Eye (tissue), 1 donor: ENCODE measurements around the gene SEMA3D.
A peak's percentile ranks its signal among the peaks of the same experiment; 100 is the strongest.

ENCODE experiments used
- DNase-seq: peaks from one replicate; pipeline ENCODE4 v3.0.0-alpha.2; 2015

SEMA3D gene

DNA sequence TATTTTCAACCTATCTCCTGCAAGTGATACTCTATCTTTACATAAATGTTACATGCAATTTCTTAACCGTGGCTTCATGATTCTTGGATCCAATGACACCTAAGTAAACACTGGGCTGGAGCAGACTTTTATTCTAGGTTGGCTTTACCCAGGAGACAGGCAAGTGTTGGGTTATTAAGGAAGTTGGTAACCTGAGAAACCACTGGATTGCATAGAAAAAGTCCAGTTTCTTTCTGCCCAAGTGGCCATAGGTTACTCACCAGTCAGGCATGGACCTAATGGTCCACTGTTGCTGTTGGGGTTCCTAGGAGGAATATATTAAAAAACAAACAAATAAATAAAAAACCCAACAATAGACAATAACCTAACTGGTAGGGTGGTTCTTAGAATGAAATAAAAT is 112.8 kb downstream of the SEMA3D start:
- DNase-seq: no peak

DNA sequence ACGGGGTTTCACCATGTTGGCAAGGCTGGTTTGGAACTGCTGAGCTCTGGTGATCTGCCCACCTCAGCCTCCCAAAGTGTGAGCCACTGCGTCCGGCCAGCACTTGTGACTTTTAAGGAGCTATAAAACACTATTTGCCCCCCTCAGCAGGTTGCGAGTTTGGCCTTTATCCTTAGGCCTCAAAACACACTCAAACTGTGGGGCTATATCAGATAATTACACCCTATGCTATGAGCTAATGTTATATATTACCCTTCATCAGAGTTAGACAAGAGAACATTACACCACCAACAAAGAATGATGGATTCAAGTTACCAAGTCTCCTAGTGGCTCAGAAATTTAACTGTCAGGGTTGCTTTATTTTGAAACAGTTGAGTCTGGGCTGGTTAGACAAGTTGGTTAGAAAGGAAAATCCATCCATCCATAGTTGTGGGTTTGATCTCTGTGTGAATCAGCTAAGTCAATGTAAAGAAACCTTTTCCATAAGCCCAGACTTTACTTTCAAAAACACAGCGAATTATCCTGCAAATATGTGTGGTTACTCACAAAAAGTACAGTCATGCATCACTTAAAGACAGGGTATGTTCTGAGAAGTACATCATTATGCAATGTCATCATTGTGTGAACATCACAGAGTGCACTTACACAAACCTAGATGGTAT is 115.8 kb downstream of the SEMA3D start:
- DNase-seq: no peak

DNA sequence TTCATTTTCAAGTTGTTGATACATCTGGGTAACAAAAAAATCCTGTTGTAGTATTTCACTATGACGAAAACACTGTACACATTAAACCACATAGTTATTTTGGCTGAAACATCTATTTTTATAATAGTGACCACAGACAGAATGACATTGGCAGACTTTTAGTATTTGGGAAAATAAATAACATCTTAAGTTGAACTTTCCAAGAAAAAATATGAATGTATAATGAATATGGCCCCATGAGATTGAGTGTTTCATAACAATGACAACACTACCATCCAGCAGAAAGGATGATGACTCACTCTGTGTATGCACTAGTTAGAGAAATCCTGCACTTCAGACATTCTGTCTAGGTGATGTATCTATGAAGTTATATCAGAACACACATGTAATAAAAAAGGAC is 118.1 kb downstream of the SEMA3D start:
- no peak for DNase-seq

DNA sequence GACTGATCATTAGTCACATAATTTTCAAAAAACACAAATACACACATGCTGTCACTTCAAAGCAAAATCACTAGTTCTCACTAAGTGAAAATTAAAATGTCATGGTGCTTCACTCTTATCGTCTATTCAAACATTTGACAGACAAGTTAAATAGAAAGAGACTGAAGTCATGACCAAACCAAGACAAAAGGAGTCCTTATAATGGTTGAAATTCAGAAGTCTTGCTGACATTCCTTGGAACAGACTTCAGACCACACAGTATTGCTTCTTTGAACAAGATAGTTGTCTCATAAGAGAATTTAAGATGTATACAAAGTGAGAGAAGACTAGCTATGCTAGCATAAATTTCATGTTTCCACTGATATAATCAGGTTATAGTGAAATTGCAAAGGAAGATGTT is 119.5 kb downstream of the SEMA3D start:
- DNase-seq: peak; percentile 60

DNA sequence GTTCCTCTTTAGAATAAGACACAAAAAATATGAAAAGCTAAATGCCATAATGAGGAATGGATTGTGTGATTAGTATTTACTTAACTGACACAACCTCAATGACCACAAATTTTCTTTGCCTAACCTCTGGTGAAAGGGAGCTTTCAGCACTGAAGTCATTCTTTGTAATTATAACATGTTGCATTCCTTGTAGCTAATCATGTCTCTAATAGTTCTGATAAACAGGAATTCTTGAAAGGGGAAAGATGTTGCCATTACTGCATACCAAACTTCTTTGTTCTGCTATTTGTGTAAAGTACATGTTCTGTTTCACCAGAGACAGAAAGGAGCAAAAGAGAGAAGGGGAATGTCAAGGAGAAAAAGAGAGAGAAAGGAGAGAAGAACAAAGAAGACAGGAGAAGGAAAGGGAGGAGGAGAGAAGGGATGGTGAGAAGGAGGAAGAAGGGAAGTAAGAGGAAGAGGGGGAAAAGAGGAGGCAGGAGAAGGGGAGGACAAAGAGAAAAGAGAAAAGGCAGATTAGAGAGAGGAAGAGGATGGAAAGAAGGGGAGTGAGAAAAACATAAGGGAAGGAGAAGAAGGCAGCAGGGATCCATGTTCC is 120.9 kb downstream of the SEMA3D start:
- peak; percentile 48 for DNase-seq

DNA sequence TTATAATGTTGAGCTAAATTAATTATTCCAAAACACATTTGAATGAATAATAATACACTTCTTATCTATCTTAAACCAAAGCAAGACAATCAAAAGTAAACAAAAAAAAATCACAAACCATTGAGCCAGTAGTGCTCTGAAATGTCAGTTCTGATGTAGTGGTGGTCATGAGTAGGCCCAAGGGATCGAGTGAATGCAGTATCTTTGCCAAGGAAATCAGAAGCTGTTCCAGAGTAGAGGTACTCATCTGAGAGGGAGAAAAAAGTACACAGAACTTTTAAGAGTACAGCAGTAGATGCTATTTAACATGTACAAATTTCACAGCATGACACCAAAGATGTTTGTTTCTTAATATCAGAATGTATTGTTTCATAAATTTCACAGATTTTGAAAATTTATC is 121.5 kb downstream of the SEMA3D start:
- peak; percentile 51 for DNase-seq

DNA sequence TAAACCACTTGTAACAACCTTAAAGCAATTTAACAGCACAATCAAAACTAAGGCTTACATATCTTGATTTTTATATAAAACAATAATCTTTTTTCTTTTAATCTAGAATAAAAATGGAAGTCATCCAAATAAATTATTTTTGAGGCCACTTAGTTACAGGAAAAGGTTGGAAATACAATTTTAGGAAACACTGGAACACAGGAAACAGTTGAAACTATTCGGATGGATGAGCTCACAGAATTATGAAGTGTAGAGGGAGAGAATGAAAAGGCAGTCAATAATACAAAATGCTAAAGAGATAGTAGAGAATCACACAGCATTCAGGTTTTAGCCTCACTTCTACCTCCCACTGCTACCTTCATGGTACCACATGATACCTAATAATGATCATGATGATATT is 124.2 kb downstream of the SEMA3D start:
- no peak for DNase-seq

DNA sequence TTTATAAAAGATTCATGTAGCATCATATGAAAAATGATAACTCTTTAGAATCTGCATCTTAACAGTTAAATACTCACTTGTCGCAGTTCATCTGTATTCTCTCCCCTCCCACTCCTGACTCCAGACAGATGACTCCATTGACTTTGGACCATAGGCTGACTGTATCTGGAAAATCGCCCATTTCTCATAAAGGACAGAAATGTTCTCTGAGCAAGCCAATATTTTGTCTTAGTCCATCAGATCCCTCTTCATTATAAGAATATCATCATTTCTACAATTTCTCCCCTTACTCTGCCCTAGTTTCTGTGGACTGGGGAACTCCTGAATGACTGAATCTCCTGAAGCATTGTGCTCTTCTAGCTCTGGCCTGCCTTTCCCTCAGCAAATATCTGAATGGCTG is 125.4 kb downstream of the SEMA3D start:
- DNase-seq: no peak

DNA sequence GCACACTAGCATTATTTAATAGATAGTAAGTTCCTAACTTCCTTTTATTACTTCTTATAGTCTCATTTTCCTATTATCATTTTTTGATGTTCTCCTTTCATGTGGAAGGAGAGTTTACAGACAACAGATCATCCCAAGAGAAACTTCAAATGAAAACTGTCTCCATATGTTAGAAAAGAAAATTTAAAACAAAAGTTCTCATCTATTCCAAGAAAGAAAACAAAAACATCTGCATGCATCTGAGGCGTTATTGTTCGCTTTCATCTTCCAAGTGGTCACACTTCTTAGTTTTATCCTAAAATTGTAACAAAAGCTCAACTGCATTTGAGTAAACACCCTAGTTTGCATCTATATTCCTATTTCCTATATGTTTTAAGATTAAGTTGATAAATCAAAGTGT is 126.2 kb downstream of the SEMA3D start:
- no peak for DNase-seq

DNA sequence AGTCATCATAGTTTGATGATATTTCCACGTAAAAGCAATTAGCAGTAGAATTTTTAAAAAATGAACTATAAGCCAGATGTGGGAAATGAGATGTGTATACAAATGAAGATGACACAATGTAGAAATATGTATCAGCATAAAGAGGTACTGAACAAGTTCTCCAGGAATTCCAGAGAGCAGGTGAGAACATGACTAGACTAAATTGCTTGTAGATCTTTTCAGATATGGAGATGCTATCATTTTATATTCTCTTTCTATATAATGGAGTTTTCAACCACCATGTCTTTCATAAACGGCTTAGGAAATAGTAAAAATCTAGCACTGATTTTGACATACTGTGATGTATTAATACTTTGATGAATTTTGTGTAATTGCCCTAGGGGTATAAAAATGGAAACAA is 130.9 kb downstream of the SEMA3D start:
- no peak for DNase-seq

DNA sequence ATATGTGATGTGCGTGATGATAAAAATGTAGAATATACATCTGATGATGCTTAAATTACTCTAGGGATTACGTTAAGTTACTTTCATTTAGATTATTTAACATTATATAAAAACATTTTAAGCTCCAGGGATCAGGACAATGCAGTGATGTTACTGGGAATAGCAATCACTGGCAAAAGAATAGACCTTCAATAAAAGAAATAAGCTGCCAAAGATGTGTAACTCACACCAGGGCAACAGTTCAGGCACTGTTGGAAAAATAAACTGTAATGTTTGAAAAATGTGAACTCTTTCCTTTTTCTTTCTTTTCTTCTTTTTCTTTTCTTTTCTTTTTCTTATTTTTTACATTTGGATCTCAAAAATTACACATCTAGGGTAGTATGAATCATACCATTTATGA is 131.7 kb downstream of the SEMA3D start:
- no peak for DNase-seq

DNA sequence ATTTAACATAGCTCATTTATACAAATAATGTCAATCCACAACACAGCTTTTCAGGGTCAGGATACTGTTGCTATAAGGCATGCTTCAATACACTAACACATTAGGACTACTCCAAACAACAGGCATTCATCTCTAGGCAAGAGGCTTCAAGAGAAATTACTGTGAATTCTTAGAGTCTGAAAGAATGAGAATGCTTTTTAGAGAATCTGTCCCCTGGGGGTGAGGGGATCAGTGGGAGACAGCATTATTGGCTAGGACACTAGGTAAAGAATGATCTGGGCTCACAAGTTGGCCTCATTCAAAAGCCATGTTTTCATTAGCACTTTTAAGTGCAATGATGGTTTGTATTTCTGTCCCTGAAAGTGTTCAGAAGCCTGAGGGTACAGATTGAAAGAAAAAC is 132.6 kb downstream of the SEMA3D start:
- DNase-seq: peak; percentile 81

DNA sequence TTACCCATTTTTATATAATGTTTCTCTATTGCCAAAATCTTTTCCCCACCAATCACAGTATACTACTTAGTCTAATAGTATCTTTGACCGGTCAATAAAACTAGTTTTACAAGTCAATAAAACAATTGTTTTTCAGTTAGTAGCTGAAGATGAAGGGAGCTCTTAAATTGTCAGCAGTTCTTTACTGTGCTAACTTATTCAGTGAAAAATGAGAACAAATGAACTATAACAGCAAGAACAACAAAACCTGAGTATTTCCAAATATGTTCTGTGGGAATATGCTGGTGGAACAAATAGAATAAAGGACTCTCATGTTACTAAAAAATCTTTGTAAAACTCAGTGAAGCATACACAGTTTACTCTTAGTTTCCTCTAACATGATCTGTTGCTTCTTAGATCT is 134.0 kb downstream of the SEMA3D start:
- no peak for DNase-seq

DNA sequence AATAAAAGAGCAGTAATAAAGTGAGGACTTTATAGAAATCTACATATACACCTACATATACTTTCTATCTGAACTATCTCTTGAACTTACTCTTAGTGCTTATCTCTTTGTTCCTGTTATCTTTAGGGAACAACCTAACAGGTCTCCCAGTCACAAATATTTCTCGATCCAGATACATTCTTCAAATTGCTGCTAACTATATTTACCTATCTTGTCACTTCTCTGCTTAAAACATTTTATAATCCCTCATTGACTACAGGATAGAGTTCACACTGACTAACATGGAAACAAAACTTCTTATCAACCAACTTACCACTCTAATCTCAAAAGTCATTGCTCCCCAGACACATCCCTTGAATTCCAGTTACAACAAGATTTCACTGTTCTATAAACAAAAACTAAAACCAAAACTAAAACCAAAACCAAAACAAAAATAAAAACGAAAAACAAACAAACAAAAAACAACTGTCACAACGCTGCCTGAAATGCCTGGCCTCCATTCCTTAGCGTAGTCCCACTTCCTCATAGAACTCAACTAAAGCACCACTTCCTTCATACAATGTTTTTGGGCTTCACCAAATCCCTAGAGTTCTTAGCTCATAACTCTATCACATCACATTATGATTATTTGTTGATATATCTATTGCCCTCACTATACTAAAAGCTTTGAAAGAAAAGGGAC is 134.7 kb downstream of the SEMA3D start:
- no peak for DNase-seq

DNA sequence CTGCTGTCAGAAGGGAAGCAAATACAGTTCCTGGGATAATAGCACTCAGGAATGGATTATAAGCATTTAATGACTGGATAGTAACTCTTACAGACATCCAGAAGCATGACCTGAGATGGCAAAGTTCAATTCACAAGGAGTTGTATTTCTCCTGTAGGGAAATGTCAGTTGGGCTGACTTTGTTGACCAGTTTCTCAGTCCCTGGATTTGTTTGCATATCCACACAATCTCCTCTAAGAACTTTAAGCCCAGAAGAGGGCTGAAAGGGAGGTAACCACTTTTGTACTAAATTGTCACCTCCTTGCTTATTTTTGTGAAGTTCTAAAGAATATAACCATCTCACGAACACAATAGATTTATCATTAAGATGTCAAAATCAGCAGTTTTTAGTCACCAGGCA is 140.3 kb downstream of the SEMA3D start:
- no peak for DNase-seq

DNA sequence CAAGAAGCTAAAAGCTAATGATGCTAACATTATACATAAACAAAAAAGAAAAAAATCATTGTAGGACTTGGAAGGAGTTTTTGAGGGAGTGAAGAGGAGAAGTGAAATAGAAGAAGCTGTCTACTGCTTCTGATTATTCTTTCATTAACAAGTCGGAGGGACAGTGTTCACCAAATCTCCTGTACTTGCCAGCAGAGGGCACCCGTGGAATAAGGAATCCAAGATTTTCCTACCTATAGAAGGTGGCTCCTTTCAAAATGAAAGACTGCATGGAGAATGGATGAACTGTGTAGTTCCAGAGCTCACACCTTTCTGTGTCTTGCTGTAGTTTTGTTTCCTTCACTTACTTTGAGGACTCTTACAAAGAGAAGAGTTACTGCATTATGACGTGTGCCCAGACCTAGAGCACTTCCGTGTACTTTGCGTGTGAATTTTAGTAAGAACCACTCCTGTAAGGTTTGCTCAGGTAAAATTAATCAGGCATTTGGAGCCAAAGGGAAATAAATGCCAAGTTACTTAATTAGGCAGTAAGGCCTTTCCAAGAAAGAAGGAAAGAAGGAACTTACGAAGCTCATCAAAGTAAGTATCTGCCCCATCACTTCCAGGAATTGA is 145.1 kb downstream of the SEMA3D start:
- peak; percentile 90 for DNase-seq

DNA sequence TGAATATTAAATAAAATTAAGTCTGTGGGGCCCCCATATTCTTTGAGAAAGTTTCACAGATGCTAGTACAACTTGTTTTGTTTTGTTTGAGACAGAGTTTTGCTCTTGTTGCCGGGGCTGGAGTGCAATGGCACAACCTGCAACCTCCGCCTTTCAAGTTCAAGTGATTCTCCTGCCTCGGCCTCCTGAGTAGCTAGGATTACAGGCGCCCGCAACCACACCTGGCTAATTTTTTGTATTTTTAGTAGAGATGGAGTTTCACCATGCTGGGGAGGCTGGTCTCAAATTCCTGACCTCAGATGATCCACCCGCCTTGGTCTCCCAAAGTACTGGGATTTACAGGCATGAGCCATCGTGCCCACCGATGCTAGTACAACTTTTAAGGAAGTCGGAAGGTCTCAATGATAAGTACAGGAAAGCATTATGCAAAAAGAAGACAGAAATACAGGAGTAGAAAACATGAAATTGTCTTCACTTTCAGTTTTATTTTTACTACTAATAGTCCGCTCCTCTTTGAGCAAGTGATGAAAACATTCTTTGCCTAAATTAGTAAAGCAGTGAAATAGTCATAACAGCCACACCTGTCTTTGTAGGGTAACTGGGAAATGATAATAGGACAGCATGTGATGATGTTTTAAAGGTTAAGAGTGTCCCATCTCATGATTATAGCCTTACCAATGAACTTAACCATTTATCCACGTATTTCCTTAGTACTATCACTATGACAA is 147.5 kb downstream of the SEMA3D start:
- no peak for DNase-seq

DNA sequence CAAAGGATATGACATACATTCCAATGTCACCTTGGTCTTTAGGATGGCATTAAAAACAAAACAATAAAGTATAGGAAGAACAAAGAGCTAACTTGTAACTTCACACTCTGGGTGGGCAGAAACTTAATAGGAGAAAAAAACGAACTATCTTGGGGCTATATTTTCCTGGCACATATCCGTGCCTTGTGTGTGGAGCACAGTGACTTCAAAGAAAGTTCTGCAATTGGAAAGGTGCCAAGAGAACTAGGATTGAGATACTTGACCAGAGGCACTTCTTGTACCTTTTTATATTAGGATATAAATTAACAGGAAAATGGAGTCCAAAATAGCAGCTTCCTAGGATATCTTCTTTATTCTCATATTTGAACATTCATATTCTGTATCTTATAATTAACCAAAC is 148.4 kb downstream of the SEMA3D start:
- DNase-seq: no peak

DNA sequence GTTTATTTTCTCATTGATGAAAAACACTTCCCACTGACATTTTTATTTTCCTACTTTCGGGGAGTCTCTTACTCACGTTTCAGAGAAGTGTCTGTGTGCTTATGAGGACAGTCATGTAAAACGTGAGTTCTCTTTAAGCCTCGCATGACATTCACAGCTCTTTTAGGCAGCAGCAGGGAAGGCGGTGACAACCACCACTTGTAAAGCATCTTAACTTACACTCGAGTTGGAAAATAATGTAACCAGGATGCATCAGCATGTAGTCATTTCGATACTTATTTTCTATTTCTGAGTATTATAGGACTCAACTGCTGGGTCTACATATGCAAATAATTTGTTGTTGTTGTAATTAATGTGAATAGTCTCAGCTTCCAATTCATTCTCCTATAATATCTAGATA is 153.6 kb downstream of the SEMA3D start:
- DNase-seq: no peak

DNA sequence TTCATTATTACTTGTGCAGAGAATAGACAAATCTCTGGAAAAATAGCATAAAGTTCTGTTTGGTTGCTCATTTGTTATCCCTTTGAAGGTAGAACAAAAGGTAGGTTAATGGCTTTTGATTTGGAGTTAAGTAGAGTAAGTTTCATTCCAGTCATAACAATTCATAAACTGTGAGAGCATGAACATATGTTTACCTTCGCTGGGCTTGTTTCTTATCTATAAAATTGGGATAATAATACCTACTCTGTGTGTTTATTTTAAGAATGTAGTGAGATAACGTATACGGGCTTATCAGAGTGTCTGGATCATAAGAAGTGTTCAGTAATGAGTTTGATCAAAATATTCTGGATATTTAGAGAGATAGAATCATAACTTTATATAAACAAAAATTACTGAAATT is 155.4 kb downstream of the SEMA3D start:
- no peak for DNase-seq

DNA sequence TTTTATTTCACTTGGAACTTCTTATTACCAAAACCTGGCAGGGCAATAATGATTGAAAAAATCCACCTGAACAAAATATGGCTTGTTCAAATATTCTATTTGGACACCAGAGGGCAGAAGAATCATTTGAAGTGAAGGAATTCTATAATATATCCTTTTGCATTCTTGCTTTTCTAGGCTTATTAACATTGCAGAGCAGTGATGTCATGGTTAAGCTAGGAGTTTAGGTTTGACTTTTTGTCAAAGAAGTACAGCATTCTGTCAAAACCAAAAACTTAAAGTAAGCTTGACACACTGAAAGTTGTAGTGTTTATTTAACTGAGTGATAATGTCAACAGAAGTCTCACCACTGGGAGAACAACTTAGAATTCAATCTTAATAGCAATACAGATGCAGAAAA is 156.0 kb downstream of the SEMA3D start:
- DNase-seq: peak; percentile 79

DNA sequence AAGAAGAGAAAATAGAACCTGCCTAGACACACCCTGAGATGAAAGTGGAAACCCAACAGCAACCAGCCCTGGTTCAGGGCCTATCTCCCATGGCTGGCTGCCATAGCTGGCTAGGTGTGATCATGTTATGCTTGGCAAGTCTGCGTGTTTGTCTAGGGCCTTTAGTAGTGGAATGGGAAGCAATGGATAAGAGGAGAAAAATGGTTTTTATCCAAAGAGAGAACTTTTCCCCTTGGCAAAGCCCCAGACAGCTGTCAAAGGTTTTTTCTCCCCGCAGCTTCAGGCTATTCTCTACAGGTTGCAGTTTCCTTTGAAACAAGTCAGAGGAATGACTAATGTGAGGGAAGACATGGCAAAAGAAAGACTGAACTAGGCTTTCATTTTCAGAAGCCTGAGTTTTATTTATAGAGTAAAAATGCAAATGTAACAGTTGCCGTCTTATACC is 161.5 kb downstream of the SEMA3D start:
- peak; percentile 56 for DNase-seq

DNA sequence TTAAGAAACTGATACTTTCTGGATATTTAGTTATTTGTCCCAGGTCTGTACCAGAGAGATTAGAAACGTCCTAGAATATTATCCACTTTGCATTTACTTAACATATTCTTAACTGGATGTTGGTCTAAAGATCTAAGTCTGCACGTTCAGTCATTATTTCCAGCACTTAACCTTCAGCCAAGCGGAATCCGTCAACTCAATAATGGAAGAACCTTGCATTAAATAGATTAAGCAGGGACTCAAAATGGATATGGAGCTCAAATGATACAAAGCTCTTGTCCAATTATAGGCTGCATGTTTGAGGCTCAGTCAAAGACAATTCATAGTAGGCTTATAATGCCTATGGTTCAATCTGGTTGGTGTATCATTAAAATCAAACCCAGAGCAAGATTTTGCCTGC is 162.9 kb downstream of the SEMA3D start:
- peak; percentile 87 for DNase-seq
